Neural progenitor cell (in vitro differentiated cells): ENCODE measurements around the gene TPRX1.
"Not testable (repeated sequence)": the region's sequence is repeated elsewhere in the genome, so short reads cannot be mapped to it uniquely, and the experiment has no call there.

ENCODE experiments used
- EZH2phosphoT487 ChIP-seq: fragments of 200-600 bp; sonication (generic); IDR thresholded peaks from 2 replicates; pipeline ENCODE4 v1.6.1; 2017; ENCODE audit warnings: antibody characterized with exemption
- TF ChIP-seq, protein P1 (sequence below): fragments of 200-600 bp; sonication (generic); IDR thresholded peaks from 2 replicates; pipeline ENCODE4 v1.5.1; 2017; ENCODE audit warnings: antibody characterized with exemption, mild to moderate bottlenecking

DNA sequence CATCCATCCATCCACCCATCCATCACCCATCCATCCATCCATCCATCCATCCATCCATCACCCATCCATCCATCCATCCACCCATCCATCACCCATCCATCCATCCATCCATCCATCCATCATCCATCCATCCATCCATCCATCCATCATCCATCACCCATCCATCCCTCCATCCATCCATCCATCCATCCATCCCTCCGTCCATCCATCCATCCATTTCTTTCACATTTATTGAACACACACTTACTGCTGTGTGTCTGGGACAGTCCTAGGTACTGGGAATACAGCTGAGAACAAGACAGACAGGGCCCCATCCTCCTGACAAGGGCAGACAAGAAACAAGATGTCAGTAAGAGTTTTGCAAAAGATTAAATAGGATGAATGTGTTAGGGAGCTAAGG, 13.9 kb upstream of the TPRX1 start:
- not testable (repeated sequence) for TF ChIP-seq EZH2phosphoT487
- TF ChIP-seq, protein P1, sequence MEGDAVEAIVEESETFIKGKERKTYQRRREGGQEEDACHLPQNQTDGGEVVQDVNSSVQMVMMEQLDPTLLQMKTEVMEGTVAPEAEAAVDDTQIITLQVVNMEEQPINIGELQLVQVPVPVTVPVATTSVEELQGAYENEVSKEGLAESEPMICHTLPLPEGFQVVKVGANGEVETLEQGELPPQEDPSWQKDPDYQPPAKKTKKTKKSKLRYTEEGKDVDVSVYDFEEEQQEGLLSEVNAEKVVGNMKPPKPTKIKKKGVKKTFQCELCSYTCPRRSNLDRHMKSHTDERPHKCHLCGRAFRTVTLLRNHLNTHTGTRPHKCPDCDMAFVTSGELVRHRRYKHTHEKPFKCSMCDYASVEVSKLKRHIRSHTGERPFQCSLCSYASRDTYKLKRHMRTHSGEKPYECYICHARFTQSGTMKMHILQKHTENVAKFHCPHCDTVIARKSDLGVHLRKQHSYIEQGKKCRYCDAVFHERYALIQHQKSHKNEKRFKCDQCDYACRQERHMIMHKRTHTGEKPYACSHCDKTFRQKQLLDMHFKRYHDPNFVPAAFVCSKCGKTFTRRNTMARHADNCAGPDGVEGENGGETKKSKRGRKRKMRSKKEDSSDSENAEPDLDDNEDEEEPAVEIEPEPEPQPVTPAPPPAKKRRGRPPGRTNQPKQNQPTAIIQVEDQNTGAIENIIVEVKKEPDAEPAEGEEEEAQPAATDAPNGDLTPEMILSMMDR, result not testable (repeated sequence)
